Loucy (cell line): ENCODE measurements around the gene MAD1L1.

ENCODE experiments used
- CTCF ChIP-seq: fragments of 200-600 bp; sonication (generic); conservative IDR thresholded peaks from 2 replicates; pipeline ENCODE4 v1.5.1; 2014; ENCODE audit warnings: mild to moderate bottlenecking, antibody characterized with exemption, low read length
- EZH2phosphoT487 ChIP-seq: fragments of 200-600 bp; IDR thresholded peaks from 2 replicates; pipeline ENCODE4 v1.6.1; 2018; ENCODE audit warnings: antibody characterized with exemption, mild to moderate bottlenecking, moderate library complexity, borderline replicate concordance

DNA sequence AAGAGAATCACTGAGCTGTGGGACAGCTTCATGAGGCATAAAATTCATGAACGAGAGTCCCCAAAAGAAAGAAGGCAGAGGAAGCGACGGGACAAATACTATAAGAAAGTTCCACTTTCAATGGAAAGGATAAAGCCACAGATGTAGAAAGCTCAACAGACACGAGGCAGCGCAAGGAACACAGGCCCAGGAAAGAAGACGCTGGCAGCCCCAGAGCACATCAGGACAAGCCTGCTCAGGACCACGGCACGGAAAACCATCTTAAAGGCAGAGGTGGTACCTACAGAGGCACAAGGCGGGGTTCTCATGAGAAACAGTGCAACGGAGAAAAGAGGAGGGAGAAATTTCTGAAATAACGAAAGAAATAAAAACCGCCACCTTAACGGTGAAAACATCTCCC is 273.4 kb downstream of the MAD1L1 start:
- no peak for TF ChIP-seq CTCF
- no peak for TF ChIP-seq EZH2phosphoT487
